Measurements from ENCODE around the gene EPHA3.

DNA sequence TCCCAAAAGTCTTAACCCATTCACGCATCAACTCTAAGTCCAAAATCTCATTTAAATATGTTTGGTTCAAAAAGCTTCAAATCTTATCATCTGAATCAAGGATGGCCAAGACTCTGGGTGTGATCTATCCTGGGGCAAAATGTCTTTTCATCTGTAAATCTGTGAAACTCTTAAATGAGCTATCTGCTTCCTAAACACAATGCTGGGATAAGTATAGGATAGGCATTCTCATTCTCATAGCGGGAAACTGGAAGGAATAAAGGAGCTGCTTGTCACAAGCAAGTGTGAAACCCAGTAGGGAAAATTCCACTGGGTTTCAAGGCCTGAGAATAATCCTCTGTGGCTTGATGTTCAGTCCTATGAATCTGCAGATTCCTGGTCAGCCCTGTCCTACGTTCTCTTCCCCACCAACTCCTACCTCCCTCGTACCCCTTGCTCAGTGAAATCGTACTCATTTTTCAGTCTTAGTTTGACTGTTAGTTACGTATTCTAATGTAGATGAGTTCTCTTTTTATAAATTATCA, 156.7 kb downstream of the EPHA3 start:
- TF ChIP-seq, protein P1, sequence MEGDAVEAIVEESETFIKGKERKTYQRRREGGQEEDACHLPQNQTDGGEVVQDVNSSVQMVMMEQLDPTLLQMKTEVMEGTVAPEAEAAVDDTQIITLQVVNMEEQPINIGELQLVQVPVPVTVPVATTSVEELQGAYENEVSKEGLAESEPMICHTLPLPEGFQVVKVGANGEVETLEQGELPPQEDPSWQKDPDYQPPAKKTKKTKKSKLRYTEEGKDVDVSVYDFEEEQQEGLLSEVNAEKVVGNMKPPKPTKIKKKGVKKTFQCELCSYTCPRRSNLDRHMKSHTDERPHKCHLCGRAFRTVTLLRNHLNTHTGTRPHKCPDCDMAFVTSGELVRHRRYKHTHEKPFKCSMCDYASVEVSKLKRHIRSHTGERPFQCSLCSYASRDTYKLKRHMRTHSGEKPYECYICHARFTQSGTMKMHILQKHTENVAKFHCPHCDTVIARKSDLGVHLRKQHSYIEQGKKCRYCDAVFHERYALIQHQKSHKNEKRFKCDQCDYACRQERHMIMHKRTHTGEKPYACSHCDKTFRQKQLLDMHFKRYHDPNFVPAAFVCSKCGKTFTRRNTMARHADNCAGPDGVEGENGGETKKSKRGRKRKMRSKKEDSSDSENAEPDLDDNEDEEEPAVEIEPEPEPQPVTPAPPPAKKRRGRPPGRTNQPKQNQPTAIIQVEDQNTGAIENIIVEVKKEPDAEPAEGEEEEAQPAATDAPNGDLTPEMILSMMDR (IDR thresholded peaks at IDR 0.05), result no peak
- no peak for TF ChIP-seq POLR2A (IDR thresholded peaks at IDR 0.05)
